HG03108 (cell line): Measurements from ENCODE around the gene KLKB1.
"Not testable (repeated sequence)": the region's sequence is repeated elsewhere in the genome, so short reads cannot be mapped to it uniquely, and the experiment has no call there.

Experiments used
- ATAC-seq: cut with Tn5 transposase; IDR thresholded peaks from one replicate; pipeline ENCODE4 v1.9.1; 2021; ENCODE audit warnings: moderate library complexity; ENCODE audit not compliant: unreplicated experiment

The KLKB1 gene

DNA sequence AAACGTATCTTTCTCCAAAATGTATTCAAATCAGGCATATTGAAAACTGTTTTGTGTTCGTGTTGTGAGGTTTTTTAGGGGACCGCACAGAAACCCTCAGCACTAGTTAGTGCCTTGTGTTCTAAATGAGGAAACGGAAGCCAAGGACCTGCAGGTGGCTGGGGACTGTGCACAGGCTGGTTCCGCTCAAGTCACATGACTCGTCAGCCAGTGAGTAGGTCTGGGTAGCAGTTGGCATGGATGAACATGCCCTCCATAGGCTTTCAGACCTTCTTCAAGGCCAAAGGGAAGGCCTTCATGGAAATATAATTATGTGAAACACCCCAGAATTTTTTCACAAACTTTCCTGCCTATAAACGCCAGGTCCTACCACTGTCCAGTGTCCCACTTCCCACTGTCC is 37.4 kb downstream of the KLKB1 start:
- ATAC-seq: no peak

DNA sequence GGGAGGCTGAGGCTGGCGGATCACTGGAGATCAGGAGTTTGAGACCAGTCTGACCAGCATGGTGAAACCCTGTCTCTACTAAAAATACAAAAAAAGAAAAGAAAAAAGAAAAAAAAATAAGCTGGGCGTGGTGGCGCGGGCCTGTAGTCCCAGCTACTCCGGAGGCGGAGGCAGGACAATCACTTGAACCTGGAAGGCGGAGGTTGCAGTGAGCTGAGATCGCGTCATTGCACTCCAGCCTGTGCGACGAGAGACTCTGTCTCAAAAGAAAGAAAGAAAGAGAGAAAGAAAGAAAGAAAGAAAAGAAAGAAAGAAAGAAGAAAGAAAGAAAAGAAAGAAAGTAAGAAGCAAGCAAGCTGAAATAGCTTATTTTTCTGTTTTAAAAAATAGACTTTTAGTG is 37.9 kb downstream of the KLKB1 start:
- not testable (repeated sequence) for ATAC-seq

DNA sequence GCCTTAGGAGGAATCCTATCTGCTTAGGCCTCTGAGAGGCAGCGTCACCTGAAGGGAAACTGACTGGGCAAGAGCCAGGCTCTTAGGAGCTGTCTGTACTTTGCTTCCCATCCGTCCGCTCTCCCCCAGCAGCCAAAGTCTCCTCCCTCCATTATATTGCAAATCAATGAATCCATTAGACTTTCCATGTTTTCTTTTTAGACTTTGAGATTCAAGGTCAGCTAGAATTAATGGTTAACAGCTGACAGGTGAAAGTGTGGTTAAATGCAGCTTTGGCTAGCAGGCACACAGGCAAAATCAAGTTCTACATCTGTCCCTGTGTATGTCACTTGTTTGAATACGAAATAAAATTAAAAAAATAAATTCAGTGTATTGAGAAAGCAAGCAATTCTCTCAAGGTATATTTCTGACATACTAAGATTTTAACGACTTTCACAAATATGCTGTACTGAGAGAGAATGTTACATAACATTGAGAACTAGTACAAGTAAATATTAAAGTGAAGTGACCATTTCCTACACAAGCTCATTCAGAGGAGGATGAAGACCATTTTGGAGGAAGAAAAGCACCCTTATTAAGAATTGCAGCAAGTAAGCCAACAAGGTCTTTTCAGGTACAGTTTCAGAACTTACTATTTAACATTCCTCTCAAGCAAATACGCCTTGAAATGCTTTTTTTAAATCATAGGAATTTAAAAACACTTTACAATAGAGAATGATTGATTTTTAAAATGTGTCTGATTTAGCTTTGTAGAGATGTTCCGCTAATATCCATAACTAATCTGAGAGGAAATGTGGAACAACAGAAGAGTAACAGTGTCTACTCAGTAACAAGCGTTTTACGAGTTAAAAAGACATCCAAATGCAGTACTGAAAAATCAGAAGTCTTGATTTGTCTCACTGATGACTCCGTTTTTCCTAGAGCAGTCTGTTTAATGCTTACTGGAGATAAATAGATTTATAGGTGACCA is 38.7 kb downstream of the KLKB1 start, which contains the start of gene F11:
TSS of gene F11 (plus strand) at position 507 of the 970 bp plus-strand sequence. CDS start 948 bp downstream, outside the sequence.
- no peak for ATAC-seq

DNA sequence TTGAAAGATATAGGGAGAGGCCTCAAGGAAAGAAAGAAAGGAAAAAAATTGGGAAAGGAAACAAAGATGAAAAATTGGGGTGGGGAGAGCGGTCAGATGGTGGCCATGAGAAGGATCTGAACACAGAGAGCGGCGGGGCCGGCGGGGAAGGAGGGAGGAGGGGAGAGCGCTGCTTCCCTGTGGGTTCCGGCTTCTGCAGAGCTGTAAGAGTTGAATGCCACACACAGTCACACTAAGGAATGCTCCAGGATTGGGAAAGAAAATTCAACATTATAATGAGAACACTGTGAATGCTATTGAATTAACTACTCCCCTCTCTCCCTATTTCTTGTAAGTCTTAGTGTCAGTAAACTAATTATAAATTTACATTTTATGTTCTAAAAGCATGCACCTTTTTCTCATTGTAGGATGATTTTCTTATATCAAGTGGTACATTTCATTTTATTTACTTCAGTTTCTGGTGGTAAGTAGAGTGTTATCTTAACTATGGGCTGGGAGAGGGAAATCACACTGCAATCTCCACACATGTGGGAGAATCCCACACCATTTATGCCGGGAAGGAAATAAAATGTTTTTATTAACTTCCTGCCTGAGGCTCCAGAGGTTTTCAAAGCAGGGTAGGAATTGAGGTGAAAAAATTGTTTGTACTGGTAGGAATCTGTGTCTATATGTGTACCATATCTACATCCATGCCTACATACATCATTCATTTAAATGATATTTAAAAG is 39.6 kb downstream of the KLKB1 start:
- no peak for ATAC-seq

DNA sequence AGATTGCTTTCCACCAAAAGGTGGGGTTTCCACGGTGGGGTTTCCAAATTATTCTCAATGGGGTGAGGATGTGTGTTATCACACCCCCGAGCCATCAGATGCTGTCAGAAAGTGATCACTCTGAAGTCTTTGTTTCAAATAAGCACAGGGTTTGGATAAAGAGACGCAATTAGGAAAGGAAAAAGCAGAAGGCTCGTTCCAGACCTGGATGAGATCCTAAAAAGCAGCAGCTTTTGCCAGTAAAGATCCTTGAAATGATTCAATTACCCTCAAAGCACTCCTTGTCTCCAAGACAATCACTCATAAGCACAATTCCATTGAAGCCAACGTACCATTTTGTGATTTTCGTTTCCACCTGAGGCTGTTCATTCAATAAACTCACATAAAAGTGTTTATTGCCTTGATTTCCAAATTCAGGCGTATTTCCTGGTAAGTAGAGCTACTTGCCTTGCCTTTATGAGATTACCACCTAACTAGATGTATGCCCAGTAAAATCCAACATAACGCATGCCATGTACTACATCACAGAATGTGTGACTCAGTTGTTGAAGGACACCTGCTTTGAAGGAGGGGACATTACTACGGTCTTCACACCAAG is 43.9 kb downstream of the KLKB1 start:
- no peak for ATAC-seq

DNA sequence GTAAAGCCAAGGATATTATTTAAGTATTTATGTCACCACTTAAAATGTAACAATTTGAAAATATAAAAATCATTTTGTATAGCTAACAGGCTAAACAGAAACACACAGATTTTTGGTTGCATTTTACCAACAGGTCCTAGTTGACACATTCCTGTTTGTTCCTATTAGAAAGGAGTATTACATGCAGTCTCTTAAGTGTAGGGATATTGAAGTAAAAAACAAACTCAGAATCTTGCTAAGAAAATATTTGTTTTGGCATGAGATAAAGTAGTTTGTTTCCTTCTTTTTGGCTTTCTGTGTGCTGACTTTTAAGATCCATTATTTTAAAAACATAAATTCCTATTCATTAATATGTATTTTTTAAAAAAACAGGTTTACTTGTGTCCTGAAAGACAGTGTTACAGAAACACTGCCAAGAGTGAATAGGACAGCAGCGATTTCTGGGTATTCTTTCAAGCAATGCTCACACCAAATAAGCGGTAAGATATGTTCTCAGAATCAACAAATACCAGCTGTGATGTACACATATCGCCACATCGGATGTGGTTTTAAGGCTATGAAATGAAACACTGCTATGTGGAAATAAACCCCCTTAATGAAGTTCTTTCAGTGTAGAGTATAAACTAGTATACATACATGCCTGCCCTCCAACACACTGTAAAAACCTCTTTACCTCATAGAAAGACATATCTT is 45.5 kb downstream of the KLKB1 start:
- ATAC-seq: no peak

DNA sequence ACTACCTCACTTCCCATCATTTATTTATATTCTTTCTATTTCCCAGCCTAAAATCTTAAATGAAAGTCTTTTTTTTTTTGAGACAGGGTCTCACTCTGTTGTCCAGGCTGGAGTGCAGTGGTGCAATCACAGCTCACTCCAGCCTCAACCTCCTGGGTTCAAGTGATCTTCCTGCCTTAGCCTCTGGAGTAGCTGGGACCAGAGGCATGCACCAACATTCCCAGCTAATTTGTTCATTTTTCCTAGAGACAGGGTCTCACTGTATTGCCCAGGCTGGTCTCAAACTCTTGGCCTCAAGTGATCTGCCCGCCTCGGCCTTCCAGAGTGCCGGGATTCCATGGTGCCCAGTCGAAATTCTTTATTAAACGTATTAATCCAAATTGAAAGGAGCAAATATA is 46.1 kb downstream of the KLKB1 start:
- not testable (repeated sequence) for ATAC-seq

DNA sequence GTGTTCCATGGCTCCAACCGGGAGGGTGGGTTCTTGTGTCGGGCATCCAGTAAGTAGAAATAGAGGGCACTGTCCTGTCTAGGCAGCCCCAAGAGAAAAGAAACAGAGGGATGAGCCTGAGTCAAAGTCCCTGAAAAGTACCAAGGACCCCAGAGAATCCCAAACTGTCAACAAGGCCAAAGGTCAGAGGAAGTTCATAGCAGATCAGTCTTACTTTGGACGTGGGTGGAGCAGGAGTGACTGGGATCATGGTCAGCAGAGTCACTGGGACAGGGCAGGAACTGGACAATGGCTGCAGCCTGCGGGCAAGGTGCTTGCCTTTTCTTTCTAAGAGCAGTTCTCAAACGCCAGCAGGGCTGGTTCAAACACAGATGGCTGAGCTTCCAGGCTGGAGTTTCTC is 56.0 kb downstream of the KLKB1 start:
- ATAC-seq: no peak

DNA sequence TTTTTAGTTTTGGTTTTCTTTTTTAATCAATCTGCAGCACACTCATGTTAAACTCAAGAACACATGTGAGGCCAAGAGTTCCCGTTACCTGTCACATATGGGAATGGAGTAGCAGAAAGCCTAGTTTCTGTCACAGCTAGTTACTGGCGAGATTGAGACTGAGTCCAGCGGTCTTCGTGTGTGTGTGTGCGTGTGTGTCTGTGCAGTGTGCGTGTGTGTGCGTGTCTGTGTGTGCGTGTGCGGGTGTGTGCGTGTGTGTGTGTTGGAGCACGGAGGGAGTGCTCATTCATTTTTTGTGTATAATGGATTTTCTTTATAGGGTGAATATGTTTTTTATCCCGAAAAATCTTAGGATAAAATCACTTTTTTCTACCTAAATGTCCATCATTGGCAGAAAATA is 57.8 kb downstream of the KLKB1 start:
- no peak for ATAC-seq

DNA sequence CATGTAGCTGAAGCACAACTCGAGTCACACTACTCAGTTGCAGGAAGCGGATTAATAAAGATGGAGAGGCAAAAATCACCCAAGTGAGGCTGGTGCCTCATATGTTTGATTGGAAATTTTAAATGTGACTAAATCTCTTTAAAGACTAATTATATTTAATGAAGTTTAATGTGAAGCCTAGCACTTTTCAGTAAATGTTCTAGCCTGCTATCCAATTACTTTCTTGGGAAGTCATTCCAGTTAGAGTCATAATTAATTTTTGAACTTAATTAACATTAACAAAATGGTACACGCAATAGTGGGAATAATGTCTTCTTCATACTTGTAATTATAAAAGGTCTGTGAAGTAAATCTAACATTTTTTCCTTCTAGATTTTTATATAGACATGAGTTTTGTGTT is 59.3 kb downstream of the KLKB1 start:
- ATAC-seq: no peak

DNA sequence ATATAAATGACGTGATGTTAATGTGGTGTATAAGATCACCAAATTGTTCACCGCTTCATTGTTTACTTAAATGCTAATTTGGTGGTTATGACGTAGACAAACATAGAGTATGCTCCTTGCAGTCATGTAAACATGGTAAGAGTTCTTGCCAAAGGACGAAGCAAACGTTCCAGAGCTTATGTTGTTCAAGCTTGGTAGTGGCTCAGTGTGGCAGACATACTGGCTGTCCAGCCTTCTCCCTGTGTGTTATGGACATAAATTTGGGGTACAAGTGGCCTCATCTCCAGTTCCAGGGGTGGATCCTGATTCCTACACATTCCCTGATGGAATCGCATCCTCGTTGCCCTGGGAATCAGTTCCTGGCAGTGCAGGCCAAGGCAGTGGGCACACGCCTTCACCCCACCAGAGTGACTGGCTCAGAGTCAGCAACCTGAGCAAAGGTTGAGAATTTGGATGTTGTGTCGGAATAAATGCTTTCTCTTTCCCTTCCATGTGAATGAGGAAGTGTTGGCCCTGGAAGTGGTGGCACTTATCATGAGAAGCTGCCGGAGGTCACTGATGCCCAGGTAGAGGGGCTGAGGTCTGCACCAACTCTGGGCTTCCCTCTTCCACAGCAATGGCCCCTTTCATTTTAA is 64.1 kb downstream of the KLKB1 start:
- no peak for ATAC-seq

DNA sequence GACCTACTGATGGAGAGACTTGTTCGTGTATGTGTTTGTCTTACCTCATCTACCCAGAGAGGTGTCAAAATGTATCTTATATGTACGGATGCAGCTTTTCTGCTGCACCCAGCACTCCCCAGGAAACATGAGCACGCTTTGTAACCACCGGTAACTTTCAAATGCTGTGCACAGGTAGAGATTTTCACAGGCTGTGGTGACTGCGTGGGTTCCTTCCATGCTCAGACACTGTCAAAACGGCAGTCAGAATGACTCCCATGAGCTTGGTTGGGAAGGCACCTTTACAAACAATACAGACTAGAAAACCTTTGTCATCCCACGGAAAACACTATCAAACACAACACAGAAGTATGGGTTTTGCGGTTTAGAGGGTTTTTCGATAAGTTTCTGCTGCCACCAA is 66.9 kb downstream of the KLKB1 start:
- no peak for ATAC-seq

DNA sequence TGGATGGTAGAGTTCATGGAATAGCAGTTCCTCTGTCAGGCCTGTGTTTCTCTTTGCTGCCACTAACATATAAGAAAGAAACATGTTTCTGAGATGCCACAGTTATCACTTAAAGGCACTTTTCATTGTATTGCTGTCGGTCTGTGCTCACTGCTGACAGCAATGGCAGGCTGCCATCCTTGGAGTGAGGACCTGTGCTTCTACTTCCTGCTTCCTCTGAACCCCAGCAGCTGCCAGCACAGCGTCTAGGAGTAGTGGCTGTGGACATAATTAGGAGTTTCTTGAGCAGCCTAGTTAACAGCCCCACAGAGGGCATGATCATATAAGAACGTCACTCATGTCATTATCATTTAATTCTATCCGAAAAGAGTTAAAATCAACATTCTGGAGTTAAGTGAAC is 69.2 kb downstream of the KLKB1 start:
- no peak for ATAC-seq

DNA sequence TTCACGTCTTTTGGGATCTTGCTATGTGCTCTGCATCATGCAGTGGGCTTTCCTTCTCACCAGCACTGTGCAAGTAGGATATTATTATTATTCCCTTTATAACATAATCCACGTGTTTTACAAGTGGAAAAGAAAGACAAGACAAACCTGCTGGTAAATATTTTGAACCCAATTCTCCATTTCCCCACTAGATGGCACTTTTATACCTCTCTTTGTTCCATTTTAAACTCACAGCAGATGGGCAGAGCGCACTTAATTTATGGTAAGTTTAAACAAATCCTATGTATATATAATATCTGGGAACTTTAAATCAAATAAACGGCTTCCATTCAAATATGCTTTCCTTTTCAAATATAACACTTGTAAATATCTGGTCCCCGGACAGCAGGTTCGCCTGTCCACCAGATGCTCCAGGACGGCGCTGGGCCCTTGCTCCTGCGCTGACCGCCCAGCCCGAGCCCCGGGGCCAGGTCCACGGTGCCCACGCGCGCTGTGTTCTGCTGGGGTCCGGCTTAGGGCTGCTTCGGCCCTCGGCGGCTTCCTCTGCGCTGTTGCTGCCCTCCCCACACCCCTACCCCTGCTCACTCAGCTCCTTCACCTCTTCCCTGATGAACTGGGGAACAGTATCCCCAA is 69.8 kb downstream of the KLKB1 start:
- ATAC-seq: no peak

DNA sequence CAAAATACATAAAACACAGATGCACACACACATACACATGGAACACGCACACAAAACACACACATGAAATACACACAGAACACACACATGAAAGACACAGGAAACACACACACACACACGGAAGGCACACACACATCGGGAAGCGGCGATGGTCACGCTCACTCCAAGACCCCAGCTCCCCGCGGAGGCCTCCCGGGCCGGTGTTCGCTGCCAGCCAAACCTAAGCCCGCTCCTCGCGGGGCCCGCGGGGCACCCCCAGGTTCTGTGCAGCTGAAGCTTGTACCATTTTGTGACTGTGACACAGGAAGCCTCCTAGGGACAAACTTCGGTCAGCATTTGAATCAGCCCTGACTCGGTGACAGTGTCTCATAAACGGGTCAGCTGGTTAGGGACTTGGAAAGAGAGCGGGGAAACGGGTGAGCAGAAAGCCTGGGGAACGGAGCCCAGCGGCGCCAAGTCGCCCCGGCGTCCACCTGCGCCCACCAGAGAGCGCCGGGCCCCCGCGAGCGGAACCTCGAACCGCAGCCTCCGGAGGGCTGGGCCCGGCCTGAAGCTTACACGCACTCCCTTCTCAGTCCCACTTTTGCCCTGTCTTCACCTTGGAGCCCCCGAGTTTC is 70.8 kb downstream of the KLKB1 start:
- ATAC-seq: no peak

DNA sequence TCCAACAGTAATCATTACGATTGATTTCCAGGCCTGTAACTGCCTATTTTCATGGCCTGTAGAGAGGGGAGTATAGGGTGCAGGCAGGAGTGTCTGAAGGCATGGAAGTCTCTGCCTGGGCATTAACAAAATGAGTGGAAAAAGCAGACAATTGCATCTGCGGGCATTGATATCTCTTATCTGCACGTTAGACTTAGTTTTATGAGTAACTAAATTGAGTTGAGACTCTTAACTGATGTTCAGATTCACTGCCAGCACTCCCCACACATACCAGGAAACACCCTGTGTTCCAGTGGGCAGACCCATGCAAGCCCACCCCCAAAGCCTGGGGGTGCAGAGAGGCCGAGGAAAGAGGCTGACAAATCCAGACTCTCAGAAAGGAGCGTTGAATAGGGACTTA is 72.0 kb downstream of the KLKB1 start:
- no peak for ATAC-seq

DNA sequence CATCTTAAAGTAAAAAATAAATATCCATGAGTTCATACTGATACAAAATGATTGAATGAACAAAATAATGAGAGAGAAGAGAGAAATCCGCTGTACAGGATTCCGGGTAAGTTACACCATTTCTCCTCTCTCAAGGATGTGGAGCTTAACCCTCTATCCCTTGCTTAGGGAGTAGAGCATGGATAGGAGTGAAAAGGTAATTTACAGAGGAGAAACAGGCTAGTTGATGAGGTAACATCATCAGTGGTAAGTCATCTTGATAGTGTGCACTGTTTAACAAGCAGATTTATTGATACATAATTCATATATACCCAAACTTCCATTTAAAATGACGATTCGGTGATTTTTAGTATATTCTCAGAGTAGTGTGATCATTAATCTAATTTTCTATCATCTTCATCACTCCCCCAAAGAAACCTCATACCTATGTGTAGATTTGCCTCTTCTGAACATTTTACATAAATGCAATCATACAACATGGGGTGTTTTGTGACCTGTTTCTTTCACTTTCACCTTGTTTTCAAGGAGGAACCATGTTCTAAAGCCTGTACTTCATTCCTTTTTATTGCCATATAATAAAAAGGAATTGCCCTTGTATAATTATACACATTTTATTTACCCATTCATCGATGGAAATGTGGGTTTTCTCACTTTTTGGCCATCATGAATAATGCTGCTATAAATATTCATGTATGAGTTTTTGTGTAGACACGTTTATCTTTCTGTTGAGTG is 73.5 kb downstream of the KLKB1 start:
- ATAC-seq: no peak

DNA sequence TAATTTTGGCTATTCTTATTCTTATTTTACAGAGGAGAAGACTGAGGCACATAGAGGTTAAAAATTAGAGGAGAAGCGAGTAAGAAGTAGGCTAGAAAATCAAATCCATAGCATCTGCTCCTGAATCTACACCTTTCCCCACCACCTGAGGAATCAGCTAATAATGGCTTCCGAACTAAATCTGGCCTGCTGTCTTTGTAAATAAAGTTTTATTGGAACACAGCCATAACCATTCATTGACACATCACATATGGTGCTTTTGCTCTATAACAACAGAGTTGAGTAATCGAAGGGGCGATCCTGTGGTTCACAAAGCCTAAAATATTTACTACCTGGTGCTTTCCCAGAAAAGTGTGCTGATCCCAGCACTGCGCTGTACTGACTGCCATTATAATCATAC is 76.9 kb downstream of the KLKB1 start:
- ATAC-seq: no peak
